Mucosa of descending colon (tissue), 3 donors: ENCODE results near the gene LCN10. TPM values are rescaled to one million over a fixed set of nuclear protein-coding genes. Genes with fewer than 3 reads are reported as not detected.

Source experiments
- ATAC-seq: fragments of 200-7000 bp; cut with Tn5 transposase; one replicate; pipeline ENCODE4 v1.9.1; 2020; ENCODE audit warnings: mild to moderate bottlenecking, moderate library complexity
- DNase-seq, 3 donors: peaks; one replicate each; pipeline ENCODE4 v3.0.0-alpha.2; 2020
- H3K36me3 ChIP-seq: fragments of 200-600 bp; one replicate; pipeline ENCODE4 v1.8.0; 2021; ENCODE audit warnings: low read depth, mild to moderate bottlenecking
- H3K4me1 ChIP-seq: fragments of 200-600 bp; one replicate; pipeline ENCODE4 v1.8.0; 2021; ENCODE audit warnings: low read depth, mild to moderate bottlenecking
- H3K4me3 ChIP-seq: fragments of 200-600 bp; one replicate; pipeline ENCODE4 v1.8.0; 2021; ENCODE audit warnings: mild to moderate bottlenecking
- H3K9me3 ChIP-seq: fragments of 200-600 bp; one replicate; pipeline ENCODE4 v1.8.0; 2021; ENCODE audit warnings: mild to moderate bottlenecking
- intact Hi-C, 2 donors: fragments of 100-400 bp; cut with DNase I in 1 of 2; cut with micrococcal nuclease in 1 of 2; formaldehyde crosslinking; loops; one replicate each; pipeline versions ENCODE4 v1.11.0 to v1.11.1; 2022; cut with DNase I, micrococcal nuclease
- microRNA-seq: library from miRNA; unstranded; fragments of <30 nt; microRNA quantifications from one replicate; pipeline ENCODE4, GENCODE V29; 2019
- total RNA-seq, 3 donors: library from RNA; stranded (reverse); fragmentation: NEBNext Ultra II Directional in 2 of 3; extraction: Animal tissue kit (Norgen Biotek cat#: 25700) in 2 of 3; gene quantifications; one replicate each; pipeline versions ENCODE4 v1.2.1 to v1.2.4, GENCODE V29; 2021 to 2023
- TF ChIP-seq, protein P1 (sequence below): fragments of 200-600 bp; IDR thresholded peaks from one replicate; pipeline ENCODE4 v1.8.0; 2022; ENCODE audit warnings: antibody characterized with exemption, mild to moderate bottlenecking
- donor health status: DM: no; HTN: no; CAD: no; lungs with moderate emphysema.
- donor health status: DM: no; HTN: no; CAD: no.
- donor health status: DM: no; HTN: yes; CAD: no.

The LCN10 gene
- total RNA-seq, 3 donors from 2014 or later = 0.12 to 5.1 (median 2.7) TPM

DNA sequence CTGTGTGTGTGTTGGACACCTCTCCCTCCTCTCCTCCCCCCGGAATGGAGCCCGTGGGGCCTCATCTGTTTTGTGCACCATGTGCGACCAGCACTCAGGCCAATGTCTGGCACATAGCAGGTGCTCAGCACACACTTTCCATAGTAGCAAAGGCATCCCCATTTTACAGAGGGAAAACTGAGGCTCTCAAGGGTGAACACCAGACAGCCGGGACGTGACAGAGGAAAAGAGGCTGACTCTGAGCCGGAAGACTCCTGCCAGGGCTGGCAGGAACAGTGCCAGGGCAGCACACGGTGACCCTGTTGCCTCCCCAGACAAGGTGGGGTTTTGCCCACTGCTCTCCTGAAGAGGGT is 53.7 kb downstream of the LCN10 start:
- peak in 1 of 3 donors; percentile 43 for DNase-seq
- Histone ChIP-seq H3K9me3 (no peaks in the 10 kb centered on the region), H3K4me3 (no peak overlapping the region), H3K36me3 (no peaks in the 10 kb centered on the region), H3K4me1 (peaks cover 35% of the 10 kb centered on the region)
- intact Hi-C loops = no loop called here
- TF ChIP-seq, protein P1, sequence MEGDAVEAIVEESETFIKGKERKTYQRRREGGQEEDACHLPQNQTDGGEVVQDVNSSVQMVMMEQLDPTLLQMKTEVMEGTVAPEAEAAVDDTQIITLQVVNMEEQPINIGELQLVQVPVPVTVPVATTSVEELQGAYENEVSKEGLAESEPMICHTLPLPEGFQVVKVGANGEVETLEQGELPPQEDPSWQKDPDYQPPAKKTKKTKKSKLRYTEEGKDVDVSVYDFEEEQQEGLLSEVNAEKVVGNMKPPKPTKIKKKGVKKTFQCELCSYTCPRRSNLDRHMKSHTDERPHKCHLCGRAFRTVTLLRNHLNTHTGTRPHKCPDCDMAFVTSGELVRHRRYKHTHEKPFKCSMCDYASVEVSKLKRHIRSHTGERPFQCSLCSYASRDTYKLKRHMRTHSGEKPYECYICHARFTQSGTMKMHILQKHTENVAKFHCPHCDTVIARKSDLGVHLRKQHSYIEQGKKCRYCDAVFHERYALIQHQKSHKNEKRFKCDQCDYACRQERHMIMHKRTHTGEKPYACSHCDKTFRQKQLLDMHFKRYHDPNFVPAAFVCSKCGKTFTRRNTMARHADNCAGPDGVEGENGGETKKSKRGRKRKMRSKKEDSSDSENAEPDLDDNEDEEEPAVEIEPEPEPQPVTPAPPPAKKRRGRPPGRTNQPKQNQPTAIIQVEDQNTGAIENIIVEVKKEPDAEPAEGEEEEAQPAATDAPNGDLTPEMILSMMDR = no peak
- no peak for ATAC-seq

GRCh38 chr9:136688274-136689107 is 54.2 kb downstream of the LCN10 start:
- intact Hi-C loops = no loop called here
- TF ChIP-seq, protein P1 = no peak
- H3K9me3 ChIP-seq = no peaks in the 10 kb centered on the region
- peaks cover 29% of the 10 kb centered on the region for H3K4me1 ChIP-seq
- ATAC-seq = no peak
- H3K36me3 ChIP-seq = no peaks in the 10 kb centered on the region
- no peak overlapping the region for H3K4me3 ChIP-seq
- peak in 1 of 3 donors; percentile 52 for DNase-seq

Small RNAs within 50 kb of the gene (microRNA-seq; reads per million reads assigned to microRNA genes)
- not detected for gene MIR6722

Other genes with a start within 250 kb of the LCN10 start
- gene NOTCH1, start 196.9 kb downstream of the LCN10 start, total RNA-seq = 100 to 1,000 TPM in 1 of 3 donors, 10 to 100 TPM in 2; 59.0 to 101 (median 72.6) TPM
- 10 to 100 TPM; 15.9 to 43.4 (median 18.9) TPM for gene EGFL7, start 80.0 kb downstream of the LCN10 start, total RNA-seq
- 100 to 1,000 TPM; 113 to 296 (median 152) TPM for gene AGPAT2, start 55.5 kb downstream of the LCN10 start, total RNA-seq
- gene DIPK1B, start 30.4 kb downstream of the LCN10 start, total RNA-seq = 1 to 10 TPM; 1.0 to 10.0 (median 2.9) TPM
- 1 to 10 TPM; 1.0 to 8.5 (median 4.7) TPM for gene LCN6, start 5.6 kb upstream of the LCN10 start, total RNA-seq
- gene LCN8, start 15.3 kb upstream of the LCN10 start, total RNA-seq = not detected
- 10 to 100 TPM in 1 of 3 donors, 1 to 10 TPM in 2; 1.6 to 17.2 (median 3.7) TPM for gene LCN15, start 21.6 kb upstream of the LCN10 start, total RNA-seq
- gene TMEM141, start 48.4 kb upstream of the LCN10 start, total RNA-seq = 100 to 1,000 TPM; 110 to 373 (median 127) TPM
- 10 to 100 TPM in 1 of 3 donors, 1 to 10 TPM in 2; 4.0 to 38.0 (median 7.0) TPM for gene CCDC183, start 53.4 kb upstream of the LCN10 start, total RNA-seq
- 100 to 1,000 TPM in 2 of 3 donors, 10 to 100 TPM in 1; 92.1 to 142 (median 112) TPM for gene RABL6, start 65.0 kb upstream of the LCN10 start, total RNA-seq
- gene AJM1, start 99.5 kb upstream of the LCN10 start, total RNA-seq = 10 to 100 TPM in 2 of 3 donors, 1 to 10 TPM in 1; 7.4 to 21.6 (median 16.4) TPM
- 100 to 1,000 TPM in 2 of 3 donors, 10 to 100 TPM in 1; 96.4 to 163 (median 102) TPM for gene PHPT1, start 106.5 kb upstream of the LCN10 start, total RNA-seq
- 10 to 100 TPM; 15.4 to 43.8 (median 18.5) TPM for gene MAMDC4, start 109.4 kb upstream of the LCN10 start, total RNA-seq
- gene EDF1, start 123.4 kb upstream of the LCN10 start, total RNA-seq = 100 to 1,000 TPM; 311 to 445 (median 397) TPM
- gene TRAF2, start 143.6 kb upstream of the LCN10 start, total RNA-seq = 10 to 100 TPM; 19.6 to 28.2 (median 21.1) TPM
- gene FBXW5, start 201.8 kb upstream of the LCN10 start, total RNA-seq = 100 to 1,000 TPM; 127 to 197 (median 142) TPM
- gene C8G, start 202.3 kb upstream of the LCN10 start, total RNA-seq = 10 to 100 TPM in 2 of 3 donors, 1 to 10 TPM in 1; 3.2 to 15.4 (median 10.4) TPM
- 10 to 100 TPM in 1 of 3 donors, 1 to 10 TPM in 2; 6.8 to 10.7 (median 7.6) TPM for gene LCN12, start 209.3 kb upstream of the LCN10 start, total RNA-seq
- 10 to 100 TPM in 2 of 3 donors, 1 to 10 TPM in 1; 2.5 to 45.4 (median 16.1) TPM for gene PTGDS, start 234.6 kb upstream of the LCN10 start, total RNA-seq
- gene LCNL1, start 240.1 kb upstream of the LCN10 start, total RNA-seq = under 1 TPM in 2 of 3 donors, not detected in 1; 0.17 to 0.76 TPM
- gene PAXX, start 249.5 kb upstream of the LCN10 start, total RNA-seq = 10 to 100 TPM; 32.0 to 39.9 (median 34.1) TPM